GM19035 (cell line): ENCODE measurements around the gene TPM4.

Source experiments
- ATAC-seq: cut with Tn5 transposase; IDR thresholded peaks from one replicate; pipeline ENCODE4 v1.9.1; 2021; ENCODE audit not compliant: unreplicated experiment

TPM4 gene

GRCh38 chr19:16041299-16041990 is 34.9 kb upstream of the TPM4 start:
- ATAC-seq: no peak

GRCh38 chr19:16041991-16042386 is 34.3 kb upstream of the TPM4 start:
- ATAC-seq: no peak

- no peak for ATAC-seq
Observed at GRCh38 chr19:16042533-16043085, 33.7 kb upstream of the TPM4 start.

GRCh38 chr19:16043156-16043757 is 33.0 kb upstream of the TPM4 start:
- no peak for ATAC-seq

GRCh38 chr19:16044746-16045145 is 31.5 kb upstream of the TPM4 start:
- ATAC-seq: no peak

GRCh38 chr19:16045171-16045570 is 31.1 kb upstream of the TPM4 start:
- no peak for ATAC-seq

GRCh38 chr19:16045893-16046292 is 30.4 kb upstream of the TPM4 start:
- ATAC-seq: no peak

GRCh38 chr19:16048583-16048982 is 27.7 kb upstream of the TPM4 start:
- ATAC-seq: no peak

GRCh38 chr19:16051254-16052025 is 24.9 kb upstream of the TPM4 start:
- no peak for ATAC-seq

GRCh38 chr19:16052353-16052752 is 23.9 kb upstream of the TPM4 start:
- no peak for ATAC-seq

- no peak for ATAC-seq
Observed at GRCh38 chr19:16057062-16057461, 19.2 kb upstream of the TPM4 start.

GRCh38 chr19:16060294-16060693 is 16.0 kb upstream of the TPM4 start:
- ATAC-seq: no peak

GRCh38 chr19:16061943-16062342 is 14.4 kb upstream of the TPM4 start:
- ATAC-seq: no peak

GRCh38 chr19:16062789-16063188 is 13.5 kb upstream of the TPM4 start:
- no peak for ATAC-seq

- ATAC-seq: no peak
Observed at GRCh38 chr19:16064209-16064889, 11.9 kb upstream of the TPM4 start.

GRCh38 chr19:16066611-16067104 is 9.6 kb upstream of the TPM4 start:
- ATAC-seq: no peak

- no peak for ATAC-seq
Observed at GRCh38 chr19:16067205-16067938, 8.9 kb upstream of the TPM4 start.

GRCh38 chr19:16068696-16069259 is 7.5 kb upstream of the TPM4 start:
- no peak for ATAC-seq

- ATAC-seq: no peak
Observed at GRCh38 chr19:16069813-16070365, 6.4 kb upstream of the TPM4 start.
